RWPE2 (cell line): ENCODE results near the gene LRRC8D.

ENCODE experiments used
- ATAC-seq: fragments of 200-7000 bp; cut with Tn5 transposase; 3 replicates; pipeline ENCODE4 v1.9.1; 2021; ENCODE audit warnings: low read depth
- DNase-seq: peaks from one replicate; pipeline ENCODE4 v3.0.0-alpha.2; 2020; ENCODE audit warnings: low spot score
- H3K27ac ChIP-seq: fragments of 450-650 bp; 2 replicates; pipeline ENCODE4 v1.5.1; 2017; ENCODE audit warnings: mild to moderate bottlenecking; ENCODE audit not compliant: poor library complexity, severe bottlenecking
- H3K27me3 ChIP-seq: fragments of 250-450 bp; sonication (Bioruptor Pico); 2 replicates; pipeline ENCODE4 v1.5.1; 2021; ENCODE audit warnings: mild to moderate bottlenecking, moderate library complexity; ENCODE audit not compliant: insufficient read depth, poor library complexity, severe bottlenecking
- H3K36me3 ChIP-seq: fragments of 250-450 bp; sonication (Bioruptor Pico); 2 replicates; pipeline ENCODE4 v1.5.1; 2020; ENCODE audit warnings: low read depth, mild to moderate bottlenecking, moderate library complexity
- H3K4me1 ChIP-seq: fragments of 250-450 bp; sonication (Bioruptor Pico); 2 replicates; pipeline ENCODE4 v1.5.1; 2021; ENCODE audit warnings: mild to moderate bottlenecking, moderate library complexity; ENCODE audit not compliant: insufficient read depth, poor library complexity, severe bottlenecking
- H3K4me3 ChIP-seq: fragments of 250-450 bp; sonication (Bioruptor Pico); 2 replicates; pipeline ENCODE4 v1.5.1; 2021; ENCODE audit warnings: mild to moderate bottlenecking, moderate library complexity; ENCODE audit not compliant: severe bottlenecking
- H3K9me3 ChIP-seq: fragments of 250-450 bp; sonication (Bioruptor Pico); 2 replicates; pipeline ENCODE4 v1.5.1; 2021; ENCODE audit warnings: mild to moderate bottlenecking, moderate library complexity; ENCODE audit not compliant: severe bottlenecking
- CTCF ChIP-seq: fragments of 450-650 bp; IDR thresholded peaks from one replicate; pipeline ENCODE4 v1.5.1; 2017; ENCODE audit warnings: mild to moderate bottlenecking, moderate library complexity; ENCODE audit not compliant: poor library complexity, severe bottlenecking

The LRRC8D gene

DNA sequence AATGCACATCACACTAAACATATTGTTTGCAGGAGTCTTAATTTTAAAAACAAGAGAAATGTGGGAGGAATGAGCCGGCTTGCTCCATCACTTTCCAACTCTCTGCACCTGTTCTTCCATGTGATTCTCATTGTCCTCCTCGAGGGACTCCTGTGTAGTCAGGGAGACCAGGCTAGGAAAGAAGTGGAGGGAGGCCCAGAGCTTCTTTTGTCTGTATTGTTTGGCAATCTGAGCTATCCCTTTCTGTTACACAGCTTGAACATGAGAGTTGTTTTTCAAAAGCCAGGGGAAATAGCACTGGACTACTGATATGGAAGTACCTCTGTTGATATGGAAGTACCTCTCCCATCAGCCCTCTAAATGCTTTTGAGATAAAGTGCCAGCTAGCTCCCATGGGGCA lies 18.8 kb upstream of the LRRC8D start:
- no peak for TF ChIP-seq CTCF
- DNase-seq (no peak), ATAC-seq (no peak)
- Histone ChIP-seq H3K27me3 (no peaks in the 10 kb centered on the region), H3K36me3 (no peaks in the 10 kb centered on the region), H3K4me1 (no peaks in the 10 kb centered on the region), H3K27ac (no peak overlapping the region), H3K4me3 (no peak overlapping the region), H3K9me3 (no peaks in the 10 kb centered on the region)

- Histone ChIP-seq H3K27ac (no peak overlapping the region), H3K36me3 (no peaks in the 10 kb centered on the region), H3K27me3 (no peaks in the 10 kb centered on the region), H3K4me1 (peaks cover under 1% of the 10 kb centered on the region), H3K4me3 (no peak overlapping the region), H3K9me3 (no peaks in the 10 kb centered on the region)
- DNase-seq: no peak
- no peak for TF ChIP-seq CTCF
- no peak for ATAC-seq
Measured at GRCh38 chr1:89802841-89803240, 18.0 kb upstream of the LRRC8D start.

GRCh38 chr1:89804642-89805237 lies 16.1 kb upstream of the LRRC8D start:
- peak; percentile 98 for TF ChIP-seq CTCF
- DNase-seq (no peak), ATAC-seq (peak; percentile 73)
- Histone ChIP-seq H3K4me1 (peaks cover 14% of the 10 kb centered on the region), H3K27me3 (no peaks in the 10 kb centered on the region), H3K27ac (no peak overlapping the region), H3K36me3 (no peaks in the 10 kb centered on the region), H3K4me3 (no peak overlapping the region), H3K9me3 (no peaks in the 10 kb centered on the region)

DNA sequence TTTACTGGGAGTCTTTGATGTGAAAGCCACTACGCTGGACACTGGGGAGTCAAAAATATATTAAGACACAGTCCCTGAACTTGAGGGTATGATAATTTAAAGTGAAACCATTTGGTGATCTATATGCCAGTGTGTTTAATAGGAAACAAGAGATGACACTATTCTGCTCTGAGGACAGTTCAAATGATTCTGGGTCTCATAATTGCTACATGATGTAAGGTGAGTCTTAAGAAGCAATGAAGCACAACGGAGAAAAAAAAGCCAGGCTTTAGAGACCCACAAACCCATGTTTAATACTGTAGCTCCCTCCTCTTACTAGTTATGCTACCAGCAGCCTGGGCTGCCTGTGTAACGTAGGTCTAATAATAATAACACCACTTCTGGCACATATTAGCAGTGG lies 14.2 kb upstream of the LRRC8D start:
- Histone ChIP-seq H3K36me3 (no peaks in the 10 kb centered on the region), H3K27ac (no peak overlapping the region), H3K9me3 (no peaks in the 10 kb centered on the region), H3K4me3 (no peak overlapping the region), H3K4me1 (peaks cover 17% of the 10 kb centered on the region), H3K27me3 (no peaks in the 10 kb centered on the region)
- TF ChIP-seq CTCF: no peak
- DNase-seq (no peak), ATAC-seq (no peak)

GRCh38 chr1:89807503-89807902 lies 13.3 kb upstream of the LRRC8D start:
- Histone ChIP-seq H3K9me3 (no peaks in the 10 kb centered on the region), H3K36me3 (no peaks in the 10 kb centered on the region), H3K27ac (no peak overlapping the region), H3K4me3 (no peak overlapping the region), H3K27me3 (no peaks in the 10 kb centered on the region), H3K4me1 (peaks cover 17% of the 10 kb centered on the region)
- no peak for TF ChIP-seq CTCF
- DNase-seq: no peak
- ATAC-seq: no peak
